Stomach (tissue), 4 donors: ENCODE measurements around the gene MCEE.

ENCODE experiments used
- CTCF ChIP-seq, 7 experiments: fragments of 450-650 bp in 4 of 7; fragments of 200-600 bp in 3 of 7; sonication (generic) in 3 of 7; IDR thresholded peaks; one replicate each; pipeline ENCODE4 v1.5.1; 2016 to 2019; ENCODE audit warnings: antibody characterized with exemption in 7 of 7, control low read depth in 2 of 7, mild to moderate bottlenecking in 1 of 7
- EP300 ChIP-seq: sonication (generic); formaldehyde crosslinking; IDR thresholded peaks from one replicate; pipeline ENCODE4 v1.6.1; 2017; ENCODE audit warnings: antibody characterized with exemption

GRCh38 chr2:71117063-71117462 is 13.0 kb downstream of the MCEE start:
- TF ChIP-seq EP300 (no peak), CTCF (IDR thresholded peaks at IDR 0.05) (no peak)
